ENCODE results near the gene LRRC49.

Gene LRRC49

DNA sequence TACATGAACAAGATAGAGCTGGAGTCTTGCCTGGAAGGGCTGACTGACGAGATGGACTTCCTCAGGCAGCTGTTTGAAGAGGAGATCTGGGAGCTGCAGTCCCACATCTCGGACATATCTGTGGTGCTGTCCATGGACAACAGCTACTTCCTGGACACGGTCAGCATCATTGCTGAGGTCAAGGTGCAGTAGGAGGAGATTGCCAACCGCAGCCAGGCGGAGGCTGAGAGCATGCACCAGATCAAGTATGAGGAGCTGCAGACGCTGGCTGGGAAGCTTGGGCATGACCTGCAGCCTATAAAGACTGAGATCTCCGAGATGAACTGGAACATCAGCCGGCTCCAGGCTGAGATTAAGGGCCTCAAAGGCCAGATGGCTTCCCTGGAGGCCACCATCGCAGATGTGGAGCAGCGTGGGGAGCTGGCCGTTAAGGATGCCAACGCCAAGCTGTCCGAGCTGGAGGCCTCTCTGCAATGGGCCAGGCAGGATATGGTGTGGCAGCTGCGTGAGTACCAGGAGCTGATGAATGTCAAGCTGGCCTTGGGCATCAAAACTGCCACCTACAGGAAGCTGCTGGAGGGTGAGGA, 33.2 kb upstream of the LRRC49 start:
- no peak for DNase-seq (ENCODE audit: low read depth)
- TF ChIP-seq, protein P1, sequence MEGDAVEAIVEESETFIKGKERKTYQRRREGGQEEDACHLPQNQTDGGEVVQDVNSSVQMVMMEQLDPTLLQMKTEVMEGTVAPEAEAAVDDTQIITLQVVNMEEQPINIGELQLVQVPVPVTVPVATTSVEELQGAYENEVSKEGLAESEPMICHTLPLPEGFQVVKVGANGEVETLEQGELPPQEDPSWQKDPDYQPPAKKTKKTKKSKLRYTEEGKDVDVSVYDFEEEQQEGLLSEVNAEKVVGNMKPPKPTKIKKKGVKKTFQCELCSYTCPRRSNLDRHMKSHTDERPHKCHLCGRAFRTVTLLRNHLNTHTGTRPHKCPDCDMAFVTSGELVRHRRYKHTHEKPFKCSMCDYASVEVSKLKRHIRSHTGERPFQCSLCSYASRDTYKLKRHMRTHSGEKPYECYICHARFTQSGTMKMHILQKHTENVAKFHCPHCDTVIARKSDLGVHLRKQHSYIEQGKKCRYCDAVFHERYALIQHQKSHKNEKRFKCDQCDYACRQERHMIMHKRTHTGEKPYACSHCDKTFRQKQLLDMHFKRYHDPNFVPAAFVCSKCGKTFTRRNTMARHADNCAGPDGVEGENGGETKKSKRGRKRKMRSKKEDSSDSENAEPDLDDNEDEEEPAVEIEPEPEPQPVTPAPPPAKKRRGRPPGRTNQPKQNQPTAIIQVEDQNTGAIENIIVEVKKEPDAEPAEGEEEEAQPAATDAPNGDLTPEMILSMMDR (IDR thresholded peaks at IDR 0.05; ENCODE audit: low read length, missing control alignments) = no peak
- no peak overlapping the region for H3K4me3 ChIP-seq (replicated peaks; ENCODE audit: low read depth, low read length)

GRCh38 chr15:70859998-70860397, 32.6 kb upstream of the LRRC49 start:
- DNase-seq (ENCODE audit: low read depth) = no peak
- no peak overlapping the region for H3K4me3 ChIP-seq (replicated peaks; ENCODE audit: low read depth, low read length)
- TF ChIP-seq, protein P1 (IDR thresholded peaks at IDR 0.05; ENCODE audit: low read length, missing control alignments) = no peak

- peak; percentile 86 for DNase-seq (ENCODE audit: low read depth)
- TF ChIP-seq, protein P1 (IDR thresholded peaks at IDR 0.05; ENCODE audit: low read length, missing control alignments) = no peak
- no peak overlapping the region for H3K4me3 ChIP-seq (replicated peaks; ENCODE audit: low read depth, low read length)
Measured at GRCh38 chr15:70863450-70864218, 29.0 kb upstream of the LRRC49 start.

- H3K4me3 ChIP-seq (replicated peaks; ENCODE audit: low read depth, low read length) = no peak overlapping the region
- peak; percentile 63 for DNase-seq (ENCODE audit: low read depth)
- TF ChIP-seq, protein P1 (IDR thresholded peaks at IDR 0.05; ENCODE audit: low read length, missing control alignments) = no peak
Measured at GRCh38 chr15:70866982-70867641, 25.5 kb upstream of the LRRC49 start.

- peak; percentile 93 for DNase-seq (ENCODE audit: low read depth)
- H3K4me3 ChIP-seq (replicated peaks; ENCODE audit: low read depth, low read length) = no peak overlapping the region
- TF ChIP-seq, protein P1 (IDR thresholded peaks at IDR 0.05; ENCODE audit: low read length, missing control alignments) = no peak
Measured at GRCh38 chr15:70867911-70868467, 24.6 kb upstream of the LRRC49 start.

- H3K4me3 ChIP-seq (replicated peaks; ENCODE audit: low read depth, low read length) = no peak overlapping the region
- TF ChIP-seq, protein P1 (IDR thresholded peaks at IDR 0.05; ENCODE audit: low read length, missing control alignments) = no peak
- DNase-seq (ENCODE audit: low read depth) = no peak
Measured at GRCh38 chr15:70869346-70869745, 23.3 kb upstream of the LRRC49 start.

Data from fibroblast of pulmonary artery (primary cell).